Measurements from ENCODE around the gene CDH18.

CDH18 gene

GRCh38 chr5:19987612-19988361 is at the start of gene CDH18:
Gene CDH18, minus strand, starts transcription at chr5:19988200. Its CDS starts 149,214 bp downstream, at chr5:19838986.
- Histone ChIP-seq H3K4me3 (ENCODE audit: severe bottlenecking) (peak within 1 kb of the TSS; percentile 16), H3K4me1 (ENCODE audit: insufficient read depth, poor library complexity, severe bottlenecking) (no peaks in the 10 kb centered on the region), H3K9me3 (ENCODE audit: severe bottlenecking) (no peaks in the 10 kb centered on the region), H3K27ac (ENCODE audit: poor library complexity, severe bottlenecking) (no peak within 1 kb of the TSS), H3K27me3 (ENCODE audit: insufficient read depth, poor library complexity, severe bottlenecking) (no peaks in the 10 kb centered on the region), H3K36me3 (ENCODE audit: low read depth) (no peaks in the 10 kb centered on the region)
- ATAC-seq (ENCODE audit: low read depth) (peak; percentile 94), DNase-seq (ENCODE audit: low spot score) (peak; percentile 67)
- no peak for TF ChIP-seq CTCF (IDR thresholded peaks at IDR 0.05; ENCODE audit: poor library complexity, severe bottlenecking)

- no peak overlapping the region for H3K4me3 ChIP-seq (ENCODE audit: severe bottlenecking)
- DNase-seq (ENCODE audit: low spot score) (no peak), ATAC-seq (ENCODE audit: low read depth) (no peak)
- no peaks in the 10 kb centered on the region for H3K36me3 ChIP-seq (ENCODE audit: low read depth)
- no peaks in the 10 kb centered on the region for H3K27me3 ChIP-seq (ENCODE audit: insufficient read depth, poor library complexity, severe bottlenecking)
- H3K4me1 ChIP-seq (ENCODE audit: insufficient read depth, poor library complexity, severe bottlenecking) = peaks cover 2% of the 10 kb centered on the region
- no peak for TF ChIP-seq CTCF (IDR thresholded peaks at IDR 0.05; ENCODE audit: poor library complexity, severe bottlenecking)
- H3K27ac ChIP-seq (ENCODE audit: poor library complexity, severe bottlenecking) = no peak overlapping the region
- peaks cover 3% of the 10 kb centered on the region for H3K9me3 ChIP-seq (ENCODE audit: severe bottlenecking)
Observed at GRCh38 chr5:20034717-20035116, 46.7 kb upstream of the CDH18 start.

- Histone ChIP-seq H3K36me3 (ENCODE audit: low read depth) (no peaks in the 10 kb centered on the region), H3K27ac (ENCODE audit: poor library complexity, severe bottlenecking) (no peak overlapping the region), H3K9me3 (ENCODE audit: severe bottlenecking) (no peaks in the 10 kb centered on the region), H3K4me1 (ENCODE audit: insufficient read depth, poor library complexity, severe bottlenecking) (peaks cover 2% of the 10 kb centered on the region), H3K27me3 (ENCODE audit: insufficient read depth, poor library complexity, severe bottlenecking) (no peaks in the 10 kb centered on the region), H3K4me3 (ENCODE audit: severe bottlenecking) (no peak overlapping the region)
- no peak for ATAC-seq (ENCODE audit: low read depth)
- no peak for DNase-seq (ENCODE audit: low spot score)
- TF ChIP-seq CTCF (IDR thresholded peaks at IDR 0.05; ENCODE audit: poor library complexity, severe bottlenecking) = no peak
Observed at GRCh38 chr5:20033881-20034280, 45.9 kb upstream of the CDH18 start.

GRCh38 chr5:20032896-20033295 is 44.9 kb upstream of the CDH18 start:
- no peak overlapping the region for H3K4me3 ChIP-seq (ENCODE audit: severe bottlenecking)
- H3K27ac ChIP-seq (ENCODE audit: poor library complexity, severe bottlenecking) = no peak overlapping the region
- no peak for TF ChIP-seq CTCF (IDR thresholded peaks at IDR 0.05; ENCODE audit: poor library complexity, severe bottlenecking)
- no peaks in the 10 kb centered on the region for H3K27me3 ChIP-seq (ENCODE audit: insufficient read depth, poor library complexity, severe bottlenecking)
- H3K36me3 ChIP-seq (ENCODE audit: low read depth) = no peaks in the 10 kb centered on the region
- H3K9me3 ChIP-seq (ENCODE audit: severe bottlenecking) = no peaks in the 10 kb centered on the region
- no peak for ATAC-seq (ENCODE audit: low read depth)
- peaks cover 2% of the 10 kb centered on the region for H3K4me1 ChIP-seq (ENCODE audit: insufficient read depth, poor library complexity, severe bottlenecking)
- DNase-seq (ENCODE audit: low spot score) = no peak

GRCh38 chr5:20030125-20030524 is 42.1 kb upstream of the CDH18 start:
- DNase-seq (ENCODE audit: low spot score) (no peak), ATAC-seq (ENCODE audit: low read depth) (peak; percentile 78; the same call in 2 of the 3 replicates)
- Histone ChIP-seq H3K9me3 (ENCODE audit: severe bottlenecking) (no peaks in the 10 kb centered on the region), H3K4me1 (ENCODE audit: insufficient read depth, poor library complexity, severe bottlenecking) (peaks cover 2% of the 10 kb centered on the region), H3K4me3 (ENCODE audit: severe bottlenecking) (no peak overlapping the region), H3K27me3 (ENCODE audit: insufficient read depth, poor library complexity, severe bottlenecking) (no peaks in the 10 kb centered on the region), H3K27ac (ENCODE audit: poor library complexity, severe bottlenecking) (no peak overlapping the region), H3K36me3 (ENCODE audit: low read depth) (no peaks in the 10 kb centered on the region)
- TF ChIP-seq CTCF (IDR thresholded peaks at IDR 0.05; ENCODE audit: poor library complexity, severe bottlenecking) = no peak
